ENCODE results near the gene LRIG2. TPM values are rescaled to one million over a fixed set of nuclear protein-coding genes. Genes with fewer than 3 reads are reported as not detected.

The LRIG2 gene
- polyA plus RNA-seq, 3 donors = 0.93 to 12.7 (median 0.96) TPM

DNA sequence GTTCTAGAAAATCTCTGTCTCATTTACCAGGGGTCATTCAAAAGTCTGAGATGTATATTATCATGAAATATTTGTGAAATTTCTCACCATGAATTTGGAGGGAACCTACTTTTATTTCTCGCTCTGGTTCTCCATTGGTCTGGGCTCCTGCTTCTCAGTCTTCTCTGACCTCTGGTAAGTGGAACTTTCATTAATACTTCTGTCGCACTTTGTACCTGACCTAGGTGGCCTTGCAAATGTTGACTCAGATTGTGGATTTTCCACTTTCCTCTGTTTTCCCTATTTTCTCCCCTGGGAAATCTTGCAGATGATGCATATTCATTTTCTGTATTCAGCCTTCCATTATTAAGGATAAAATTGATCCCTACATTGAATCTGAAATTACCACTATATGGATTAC is 53.2 kb downstream of the LRIG2 start:
- H3K27ac Mint-ChIP-seq = peak overlapping the region in 1 of 7 donors; percentile 27
- Histone ChIP-seq H3K27me3 (ENCODE audit: control insufficient read depth in 2 of 2, insufficient read depth in 2 of 2, low read length in 2 of 2) (no peaks in the 10 kb centered on the region), H4K20me1 (ENCODE audit: insufficient read depth, low read length) (no peaks in the 10 kb centered on the region), H3K27ac (ENCODE audit: low read depth in 1 of 2, low read length in 2 of 2) (no peak overlapping the region), H2AFZ (ENCODE audit: insufficient read depth, low read depth, low read length, poor library complexity, severe bottlenecking) (no peak overlapping the region), H3K79me2 (ENCODE audit: insufficient read depth, low read length) (no peaks in the 10 kb centered on the region), H3K9me3 (replicated peaks in 1 of 2; ENCODE audit: control insufficient read depth in 1 of 2, insufficient read depth in 1 of 2, low read length in 2 of 2) (no peaks in the 10 kb centered on the region), H3K9ac (ENCODE audit: insufficient read depth, low read length, poor library complexity, severe bottlenecking) (no peak overlapping the region), H3K36me3 (replicated peaks in 1 of 2; ENCODE audit: control insufficient read depth in 1 of 2, insufficient read depth in 2 of 2, low read length in 2 of 2) (peaks cover 58 to 70% of the 10 kb centered on the region in 2 donors), H3K4me3 (replicated peaks in 1 of 3; ENCODE audit: low read depth in 2 of 3, low read length in 3 of 3) (no peak overlapping the region), H3K4me1 (ENCODE audit: control insufficient read depth in 1 of 2, insufficient read depth in 2 of 2, low read length in 2 of 2) (no peaks in the 10 kb centered on the region), H3K4me2 (replicated peaks; ENCODE audit: extremely low read depth, low read length, poor library complexity, severe bottlenecking) (no peak overlapping the region)
- TF ChIP-seq, protein P1, sequence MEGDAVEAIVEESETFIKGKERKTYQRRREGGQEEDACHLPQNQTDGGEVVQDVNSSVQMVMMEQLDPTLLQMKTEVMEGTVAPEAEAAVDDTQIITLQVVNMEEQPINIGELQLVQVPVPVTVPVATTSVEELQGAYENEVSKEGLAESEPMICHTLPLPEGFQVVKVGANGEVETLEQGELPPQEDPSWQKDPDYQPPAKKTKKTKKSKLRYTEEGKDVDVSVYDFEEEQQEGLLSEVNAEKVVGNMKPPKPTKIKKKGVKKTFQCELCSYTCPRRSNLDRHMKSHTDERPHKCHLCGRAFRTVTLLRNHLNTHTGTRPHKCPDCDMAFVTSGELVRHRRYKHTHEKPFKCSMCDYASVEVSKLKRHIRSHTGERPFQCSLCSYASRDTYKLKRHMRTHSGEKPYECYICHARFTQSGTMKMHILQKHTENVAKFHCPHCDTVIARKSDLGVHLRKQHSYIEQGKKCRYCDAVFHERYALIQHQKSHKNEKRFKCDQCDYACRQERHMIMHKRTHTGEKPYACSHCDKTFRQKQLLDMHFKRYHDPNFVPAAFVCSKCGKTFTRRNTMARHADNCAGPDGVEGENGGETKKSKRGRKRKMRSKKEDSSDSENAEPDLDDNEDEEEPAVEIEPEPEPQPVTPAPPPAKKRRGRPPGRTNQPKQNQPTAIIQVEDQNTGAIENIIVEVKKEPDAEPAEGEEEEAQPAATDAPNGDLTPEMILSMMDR (IDR thresholded peaks at IDR 0.05) = no peak
- peaks cover 0 to 2% (median 0%) of the 10 kb centered on the region in 7 donors for H3K9me3 Mint-ChIP-seq
- no peak overlapping the region for H3K4me3 Mint-ChIP-seq
- peaks cover 52 to 78% of the 10 kb centered on the region in 2 donors for H3K36me3 Mint-ChIP-seq
- no peak for DNase-seq
- peaks cover 8% of the 10 kb centered on the region for H3K4me1 Mint-ChIP-seq
- no peaks in the 10 kb centered on the region for H3K27me3 Mint-ChIP-seq (ENCODE audit: low read depth in 3 of 3)
- intact Hi-C loops (cut with micrococcal nuclease) = no loop called here
- 100% methylated on average over 2 of the region's 2 CpGs for WGBS (ENCODE audit: insufficient coverage)

DNA sequence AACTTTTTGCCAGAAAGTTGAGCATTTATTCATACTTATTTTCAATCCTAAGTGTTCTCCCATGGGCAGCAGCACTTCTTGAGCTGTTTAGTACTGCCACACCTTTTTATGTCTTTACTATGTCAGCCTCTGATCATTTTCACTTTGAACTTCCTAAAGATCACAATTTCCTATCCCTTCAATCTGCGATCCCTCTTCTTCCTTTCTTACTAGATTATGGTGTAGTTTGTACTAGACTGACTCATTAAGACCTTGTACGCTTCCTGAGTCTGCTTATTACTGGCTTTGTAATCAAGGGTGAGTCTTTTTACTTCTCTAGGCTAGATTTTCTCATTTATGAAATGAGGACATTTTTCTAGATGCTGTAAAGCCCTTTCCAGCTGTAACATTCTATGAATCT is 55.1 kb downstream of the LRIG2 start:
- WGBS (ENCODE audit: insufficient coverage) = no CpG with 5 or more reads among the region's 2 CpGs
- Histone ChIP-seq H3K27me3 (ENCODE audit: control insufficient read depth in 2 of 2, insufficient read depth in 2 of 2, low read length in 2 of 2) (no peaks in the 10 kb centered on the region), H4K20me1 (ENCODE audit: insufficient read depth, low read length) (no peaks in the 10 kb centered on the region), H3K36me3 (replicated peaks in 1 of 2; ENCODE audit: control insufficient read depth in 1 of 2, insufficient read depth in 2 of 2, low read length in 2 of 2) (peaks cover 40 to 51% of the 10 kb centered on the region in 2 donors), H3K9me3 (replicated peaks in 1 of 2; ENCODE audit: control insufficient read depth in 1 of 2, insufficient read depth in 1 of 2, low read length in 2 of 2) (no peaks in the 10 kb centered on the region), H3K4me1 (ENCODE audit: control insufficient read depth in 1 of 2, insufficient read depth in 2 of 2, low read length in 2 of 2) (peaks cover 11% of the 10 kb centered on the region in 2 donors), H3K9ac (ENCODE audit: insufficient read depth, low read length, poor library complexity, severe bottlenecking) (no peak overlapping the region), H3K79me2 (ENCODE audit: insufficient read depth, low read length) (no peaks in the 10 kb centered on the region), H3K4me3 (replicated peaks in 1 of 3; ENCODE audit: low read depth in 2 of 3, low read length in 3 of 3) (no peak overlapping the region), H3K4me2 (replicated peaks; ENCODE audit: extremely low read depth, low read length, poor library complexity, severe bottlenecking) (no peak overlapping the region), H2AFZ (ENCODE audit: insufficient read depth, low read depth, low read length, poor library complexity, severe bottlenecking) (no peak overlapping the region), H3K27ac (ENCODE audit: low read depth in 1 of 2, low read length in 2 of 2) (no peak overlapping the region)
- intact Hi-C loops (cut with micrococcal nuclease) = no loop called here
- TF ChIP-seq, protein P1 (IDR thresholded peaks at IDR 0.05) = no peak
- no peak for DNase-seq
- H3K9me3 Mint-ChIP-seq = peaks cover 0 to 2% (median 0%) of the 10 kb centered on the region in 7 donors
- H3K27me3 Mint-ChIP-seq (ENCODE audit: low read depth in 3 of 3) = no peaks in the 10 kb centered on the region
- H3K36me3 Mint-ChIP-seq = peaks cover 38 to 63% of the 10 kb centered on the region in 2 donors
- peak overlapping the region in 2 of 7 donors; percentile 33 to 54 for H3K27ac Mint-ChIP-seq
- H3K4me1 Mint-ChIP-seq = peaks cover 27% of the 10 kb centered on the region
- no peak overlapping the region for H3K4me3 Mint-ChIP-seq

All from CD14-positive monocyte (primary cell).